B cell (primary cell): ENCODE data around the gene PAPSS1. TPM values are rescaled to one million over a fixed set of nuclear protein-coding genes. Genes with fewer than 3 reads are reported as not detected.

Source experiments
- ATAC-seq: fragments of 200-7000 bp; cut with Tn5 transposase; one replicate; pipeline ENCODE4 v1.10.0; 2021; ENCODE audit warnings: low read depth, mild to moderate bottlenecking, moderate number of reproducible peaks, moderate library complexity
- CTCF ChIA-PET: fragments of 350-600 bp; sonication (Branson Sonifier 250); formaldehyde crosslinking; loops from one replicate; lab custom pipeline; 2021; ENCODE audit warnings: antibody characterized with exemption, inconsistent platforms; lab: Charles Lee
- POLR2A ChIA-PET: fragments of 350-600 bp; sonication (Branson Sonifier 250); formaldehyde crosslinking; loops from one replicate; lab custom pipeline; 2021; ENCODE audit warnings: antibody characterized with exemption; lab: Charles Lee
- DNase-seq: peaks from one replicate; pipeline ENCODE4 v3.0.0; 2013
- H2AFZ ChIP-seq: 2 replicates; pipeline ENCODE4 v1.6.1; 2012; ENCODE audit warnings: mild to moderate bottlenecking, low read depth, low read length; ENCODE audit not compliant: insufficient read depth, poor library complexity, severe bottlenecking
- H3K27ac ChIP-seq, 2 donors: 1 replicate in 1 of 2; 2 replicates in 1 of 2; pipeline ENCODE4 v1.5.1; 2012 to 2013; ENCODE audit warnings: low read length in 2 of 2, mild to moderate bottlenecking in 2 of 2, moderate library complexity in 1 of 2
- H3K27me3 ChIP-seq, 4 experiments: fragments of 200-600 bp in 1 of 4; sonication (generic) in 1 of 4; replicated peaks in 1 of 4; 1 replicate in 2 of 4; 2 replicates in 2 of 4; pipeline versions ENCODE4 v1.6.1 to v1.7.0; 2013 to 2016; ENCODE audit warnings: low read length in 3 of 4, mild to moderate bottlenecking in 2 of 4, mixed read lengths in 1 of 4, moderate library complexity in 1 of 4; ENCODE audit not compliant: insufficient read depth in 4 of 4, control insufficient read depth in 3 of 4; ENCODE audit errors: control extremely low read depth in 1 of 4
- H3K36me3 ChIP-seq, 2 experiments: replicated peaks in 1 of 2; 1 replicate in 1 of 2; 2 replicates in 1 of 2; pipeline versions ENCODE4 v1.6.1 to v1.7.1; 2013; ENCODE audit warnings: low read length in 1 of 2; ENCODE audit not compliant: insufficient read depth in 2 of 2, control insufficient read depth in 1 of 2; ENCODE audit errors: control extremely low read depth in 1 of 2, extremely low read depth in 1 of 2
- H3K4me1 ChIP-seq, 2 donors: fragments of 200-600 bp in 1 of 2; sonication (generic) in 1 of 2; 1 replicate in 1 of 2; 2 replicates in 1 of 2; pipeline versions ENCODE4 v1.5.1 to v1.6.1; 2013 to 2017; ENCODE audit warnings: low read length in 2 of 2; ENCODE audit not compliant: control insufficient read depth in 2 of 2, insufficient read depth in 2 of 2
- H3K4me2 ChIP-seq: replicated peaks from 2 replicates; pipeline ENCODE3; 2012; ENCODE audit warnings: mild to moderate bottlenecking, low read depth, low read length; ENCODE audit not compliant: poor library complexity, severe bottlenecking
- H3K4me3 ChIP-seq, 5 experiments: fragments of 200-600 bp in 1 of 5; sonication (generic) in 1 of 5; 1 replicate in 3 of 5; 2 replicates in 2 of 5; pipeline versions ENCODE4 v1.5.1 to v1.7.0; 2011 to 2016; ENCODE audit warnings: low read length in 4 of 5, mild to moderate bottlenecking in 4 of 5, low read depth in 2 of 5, control low read depth in 1 of 5, moderate library complexity in 1 of 5; ENCODE audit not compliant: insufficient read depth in 1 of 5; ENCODE audit errors: control extremely low read depth in 1 of 5, extremely low read depth in 1 of 5
- H3K79me2 ChIP-seq: fragments of 200-600 bp; sonication (generic); one replicate; pipeline ENCODE4 v1.6.0; 2016; ENCODE audit warnings: low read length; ENCODE audit not compliant: control insufficient read depth, insufficient read depth
- H3K9ac ChIP-seq: fragments of 200-600 bp; sonication (generic); 2 replicates; pipeline ENCODE4 v1.6.1; 2017; ENCODE audit warnings: mild to moderate bottlenecking, low read length, moderate library complexity
- H3K9me3 ChIP-seq, 3 donors: one replicate each; pipeline versions ENCODE4 v1.6.1 to v1.7.1; 2013; ENCODE audit warnings: low read length in 2 of 3; ENCODE audit not compliant: control insufficient read depth in 2 of 3, insufficient read depth in 1 of 3; ENCODE audit errors: control extremely low read depth in 1 of 3
- H4K20me1 ChIP-seq: 2 replicates; pipeline ENCODE4 v1.6.0; 2012; ENCODE audit warnings: mild to moderate bottlenecking, low read length; ENCODE audit not compliant: insufficient read depth, control insufficient read depth, poor library complexity, severe bottlenecking
- H3K27ac Mint-ChIP-seq: one replicate; pipeline ENCODE4 v1.8.0; 2021; ENCODE audit warnings: mixed read lengths
- H3K27me3 Mint-ChIP-seq: one replicate; pipeline ENCODE4 v1.8.0; 2021; ENCODE audit warnings: mixed read lengths
- H3K4me1 Mint-ChIP-seq: one replicate; pipeline ENCODE4 v1.8.0; 2021; ENCODE audit warnings: mixed read lengths
- H3K4me3 Mint-ChIP-seq: one replicate; pipeline ENCODE4 v1.8.0; 2021; ENCODE audit warnings: mixed read lengths
- H3K9me3 Mint-ChIP-seq: one replicate; pipeline ENCODE4 v1.8.0; 2022; ENCODE audit warnings: mixed read lengths; ENCODE audit not compliant: insufficient read depth
- CTCF ChIP-seq: fragments of 200-600 bp; IDR thresholded peaks from one replicate; pipeline ENCODE4 v1.8.0; 2022; ENCODE audit warnings: antibody characterized with exemption, mild to moderate bottlenecking
- EZH2 ChIP-seq: IDR thresholded peaks from 2 replicates; pipeline ENCODE4 v1.6.1; 2012; ENCODE audit warnings: borderline replicate concordance, low read depth, mild to moderate bottlenecking, moderate library complexity, low read length; ENCODE audit not compliant: insufficient read depth, poor library complexity, severe bottlenecking
- WGBS: methylation state at CpG from one replicate; pipeline ENCODE4 v1.1.5; 2013; ENCODE audit warnings: missing lambda C conversion rate; ENCODE audit not compliant: insufficient coverage; 5-methylcytosine and 5-hydroxymethylcytosine counted together
- intact Hi-C: fragments of 100-400 bp; cut with micrococcal nuclease; formaldehyde crosslinking; loops from one replicate; pipeline ENCODE4 v1.10.0; 2022
- polyA plus RNA-seq: library from polyadenylated mRNA; depleted of rRNA; stranded (reverse); fragments of >200 nt; gene quantifications from 2 replicates; pipeline ENCODE4 v1.2.3, GENCODE V29; 2012
- total RNA-seq, 2 donors: library from RNA; stranded (reverse); fragments of 120-200 nt in 1 of 2; gene quantifications; 1 replicate in 1 of 2; 2 replicates in 1 of 2; pipeline versions ENCODE4 v1.2.3 to v1.2.4, GENCODE V29; 2013 to 2022

Gene PAPSS1
- total and polyA plus RNA-seq, 2 donors (not counting 1 experiment from before 2014, with no cell fraction given): 21.4 to 33.9 TPM

- Histone ChIP-seq H3K4me3 (no peak overlapping the region), H3K27ac (no peak overlapping the region), H3K36me3 (peaks cover 0 to 3% of the 10 kb centered on the region in 2 experiments), H2AFZ (no peak overlapping the region), H3K9me3 (no peaks in the 10 kb centered on the region), H3K4me2 (no peak overlapping the region), H3K4me1 (no peaks in the 10 kb centered on the region), H3K79me2 (no peaks in the 10 kb centered on the region), H3K9ac (no peak overlapping the region), H3K27me3 (no peaks in the 10 kb centered on the region), H4K20me1 (no peaks in the 10 kb centered on the region)
- Mint-ChIP-seq H3K27me3 (no peaks in the 10 kb centered on the region), H3K4me1 (no peaks in the 10 kb centered on the region), H3K27ac (no peak overlapping the region), H3K4me3 (no peak overlapping the region), H3K9me3 (no peaks in the 10 kb centered on the region)
- CTCF ChIA-PET: no interaction called here
- POLR2A ChIA-PET: no interaction called here
- DNase-seq: no peak
- ATAC-seq: no peak
- TF ChIP-seq EZH2: no peak
- TF ChIP-seq CTCF: no peak
- intact Hi-C loops: no loop called here
Observed at GRCh38 chr4:107669068-107669467, 51.0 kb downstream of the PAPSS1 start.

- no peak for DNase-seq
- ATAC-seq: no peak
- Mint-ChIP-seq H3K27me3 (no peaks in the 10 kb centered on the region), H3K4me1 (no peaks in the 10 kb centered on the region), H3K9me3 (no peaks in the 10 kb centered on the region), H3K4me3 (no peak overlapping the region), H3K27ac (no peak overlapping the region)
- Histone ChIP-seq H2AFZ (no peak overlapping the region), H3K4me2 (no peak overlapping the region), H3K27ac (no peak overlapping the region), H3K4me3 (no peak overlapping the region), H4K20me1 (no peaks in the 10 kb centered on the region), H3K79me2 (no peaks in the 10 kb centered on the region), H3K36me3 (no peaks in the 10 kb centered on the region), H3K9ac (no peak overlapping the region), H3K4me1 (no peaks in the 10 kb centered on the region), H3K27me3 (no peaks in the 10 kb centered on the region), H3K9me3 (no peaks in the 10 kb centered on the region)
- POLR2A ChIA-PET: no interaction called here
- TF ChIP-seq EZH2: no peak
- no peak for TF ChIP-seq CTCF
- CTCF ChIA-PET: no interaction called here
- no CpG with 5 or more reads among the region's 1 CpG for WGBS
- intact Hi-C loops: no loop called here
Observed at GRCh38 chr4:107666134-107666533, 53.9 kb downstream of the PAPSS1 start.
